Right lung (tissue), 5 donors: ENCODE results near the gene FOXN3. TPM values are rescaled to one million over a fixed set of nuclear protein-coding genes. Genes with fewer than 3 reads are reported as not detected.
A peak's percentile ranks its signal among the peaks of the same experiment; 100 is the strongest.

ENCODE experiments used
- DNase-seq, 2 donors: peaks; one replicate each; pipeline ENCODE4 v3.0.0-alpha.2; 2013
- polyA plus RNA-seq, 5 donors: library from polyadenylated mRNA; unstranded; fragments of 120-200 nt; gene quantifications; one replicate each; pipeline versions ENCODE4 v1.2.1 to v1.2.3, GENCODE V29; 2013; ENCODE audit warnings: inconsistent platforms in 1 of 5, low replicate concordance in 1 of 5; ENCODE audit not compliant: insufficient read length in 5 of 5, insufficient read depth in 1 of 5

FOXN3 gene
- polyA plus RNA-seq, 5 donors: 34.0 to 48.1 (median 45.4) TPM

DNA sequence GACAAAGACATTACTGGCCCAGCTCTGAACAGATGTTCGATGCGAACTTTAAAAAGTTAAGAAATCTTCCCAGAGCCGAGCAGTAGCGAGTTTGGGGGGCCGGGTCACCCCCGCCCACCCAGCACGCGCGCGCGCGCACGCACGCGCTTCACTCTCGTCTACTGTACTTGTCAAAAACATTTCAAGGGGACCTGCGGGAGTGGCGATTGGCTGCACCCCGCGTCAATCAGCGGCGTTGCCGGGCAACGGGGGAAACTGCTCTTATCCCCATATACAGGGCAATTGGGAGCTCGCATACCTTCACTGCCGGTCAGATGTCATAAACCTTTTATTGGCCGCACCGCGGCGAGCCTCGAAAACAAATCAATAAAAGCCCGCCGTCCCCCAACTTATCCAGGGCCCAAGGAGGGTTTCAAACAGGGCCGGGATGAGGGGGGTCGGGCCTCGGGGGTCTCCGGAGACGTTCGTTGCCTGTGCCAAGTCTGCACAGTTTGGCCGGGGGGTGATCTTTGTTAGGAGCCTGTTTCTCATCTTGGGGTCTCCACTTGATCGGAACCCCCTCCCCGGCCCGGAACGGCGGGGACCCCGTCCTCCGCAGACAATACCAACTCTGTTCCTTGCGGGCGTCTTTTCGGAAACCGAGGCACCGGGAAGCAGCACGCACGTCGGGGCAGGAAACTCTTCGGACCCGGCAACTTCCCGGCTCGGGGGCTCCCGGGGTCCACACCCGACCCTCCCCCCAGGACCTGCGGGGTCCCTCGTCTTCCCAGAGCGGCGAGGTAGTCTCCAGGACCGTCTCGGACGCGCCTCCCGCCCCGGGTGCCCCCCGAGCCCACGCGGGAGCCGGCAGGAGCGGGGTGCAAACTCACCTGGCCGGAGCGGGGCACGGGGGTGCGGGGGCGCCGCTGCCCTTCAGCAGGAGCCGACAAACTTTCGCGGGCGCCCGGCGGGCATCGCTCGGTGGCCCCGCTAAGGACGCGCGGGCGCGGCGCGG is 734 bp downstream of the FOXN3 start:
- DNase-seq: peak; percentile 99

- DNase-seq: peak; percentile 48 to 60
Observed at GRCh38 chr14:89415159-89415558, 1.9 kb downstream of the FOXN3 start.

DNA sequence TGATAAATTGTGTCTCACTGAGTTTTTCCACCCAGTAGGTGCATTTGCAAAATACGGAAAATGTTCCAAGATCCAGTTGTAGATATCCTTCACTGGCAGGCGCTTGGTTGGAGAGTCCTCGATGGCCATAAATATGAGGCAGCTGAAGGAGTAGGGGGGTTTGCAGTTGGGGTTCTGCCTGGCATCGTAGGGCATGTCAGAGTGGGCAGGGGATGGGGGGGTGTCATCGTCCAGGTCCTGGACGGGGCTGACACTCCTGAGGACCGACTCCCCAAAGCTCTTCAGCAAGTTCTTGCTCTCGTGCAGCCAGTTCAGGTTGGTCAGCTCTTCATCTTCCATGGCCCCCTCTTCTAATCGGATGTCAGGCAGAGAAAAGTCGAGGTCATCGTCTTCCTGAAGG is 5.1 kb downstream of the FOXN3 start:
- no peak for DNase-seq

- no peak for DNase-seq
Observed at GRCh38 chr14:89409961-89410360, 7.1 kb downstream of the FOXN3 start.

DNA sequence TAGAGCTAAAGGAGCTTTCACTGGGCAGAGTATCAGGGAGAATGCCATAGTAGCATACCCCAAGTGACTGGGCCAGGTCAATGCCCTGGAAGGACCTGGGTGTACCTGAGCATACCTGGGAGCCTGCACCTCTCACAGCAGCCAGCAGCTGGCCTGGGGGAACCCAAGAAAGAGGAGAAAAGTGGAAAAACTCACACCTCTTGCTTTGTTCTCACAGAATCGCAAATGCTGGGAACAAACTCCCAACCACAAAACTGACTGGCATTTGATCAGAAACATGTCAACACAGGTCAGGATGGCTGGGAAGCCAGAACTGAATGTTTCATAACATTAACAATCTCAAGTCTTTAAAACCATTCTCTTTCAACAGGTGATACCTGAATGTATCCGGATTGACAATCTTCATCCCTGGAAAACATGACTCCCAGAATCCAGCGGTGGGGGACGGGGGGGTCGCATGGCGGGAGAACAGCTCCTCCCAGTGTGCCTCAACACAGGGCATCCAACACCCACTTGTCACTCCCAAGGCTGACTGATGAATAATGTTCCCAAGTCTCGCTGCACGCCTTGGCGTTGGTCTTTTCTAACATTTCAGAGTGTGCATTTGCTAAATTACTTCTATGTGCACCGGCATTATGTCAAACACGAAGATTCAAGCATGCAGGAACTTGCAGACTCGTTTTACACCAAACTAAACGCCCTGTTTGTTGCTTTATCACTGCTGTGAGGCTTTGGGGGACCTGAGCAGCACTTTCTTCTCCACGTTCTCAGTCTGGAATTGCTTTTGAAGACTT is 7.9 kb downstream of the FOXN3 start:
- no peak for DNase-seq

- DNase-seq: no peak
Observed at GRCh38 chr14:89407856-89408255, 9.2 kb downstream of the FOXN3 start.

DNA sequence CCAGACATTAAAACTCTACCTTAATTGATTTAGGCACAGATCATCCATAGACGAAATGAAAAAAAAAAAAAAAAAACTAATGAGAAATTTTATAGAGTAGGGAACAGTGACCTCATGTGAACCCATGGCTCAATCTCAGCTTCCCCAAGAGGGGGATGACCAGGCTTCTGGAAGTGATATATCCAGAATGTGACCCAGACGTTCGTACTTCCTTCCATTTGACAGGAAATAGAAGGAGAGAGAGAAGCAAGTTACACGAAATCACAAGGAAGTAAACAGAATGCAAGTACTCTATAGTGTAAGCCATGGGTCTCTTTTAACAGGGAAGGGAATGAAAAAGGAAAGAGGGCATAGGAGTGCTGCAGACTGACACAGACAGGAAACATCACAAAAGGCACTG is 10.1 kb downstream of the FOXN3 start:
- DNase-seq: no peak

DNA sequence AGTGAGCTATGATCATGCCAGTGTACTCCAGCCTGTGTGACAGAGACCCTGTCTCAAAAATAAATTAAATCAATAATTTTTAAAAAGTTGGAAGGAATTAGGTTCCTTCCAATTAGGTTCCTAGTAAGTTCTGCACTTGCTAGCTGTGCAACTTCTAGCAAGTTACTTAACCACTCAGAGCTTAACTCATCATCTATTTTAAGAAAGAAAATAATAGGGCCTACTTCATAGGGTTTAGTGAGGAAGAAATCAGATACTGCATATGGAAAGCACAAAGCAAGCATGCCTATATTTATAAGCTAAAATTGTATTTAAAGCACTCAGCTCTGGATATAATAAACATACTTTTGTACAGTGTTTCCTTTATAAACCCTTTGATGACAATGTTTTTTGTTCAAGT is 10.7 kb downstream of the FOXN3 start:
- DNase-seq: no peak

- no peak for DNase-seq
Observed at GRCh38 chr14:89405712-89406111, 11.3 kb downstream of the FOXN3 start.

- no peak for DNase-seq
Observed at GRCh38 chr14:89402363-89402762, 14.7 kb downstream of the FOXN3 start.

GRCh38 chr14:89401761-89402160 is 15.3 kb downstream of the FOXN3 start:
- DNase-seq: no peak

- no peak for DNase-seq
Observed at GRCh38 chr14:89401241-89401640, 15.8 kb downstream of the FOXN3 start.

- DNase-seq: no peak
Observed at GRCh38 chr14:89400529-89400928, 16.5 kb downstream of the FOXN3 start.

- DNase-seq: peak; percentile 77 to 87
Observed at GRCh38 chr14:89399594-89400068, 17.4 kb downstream of the FOXN3 start.

DNA sequence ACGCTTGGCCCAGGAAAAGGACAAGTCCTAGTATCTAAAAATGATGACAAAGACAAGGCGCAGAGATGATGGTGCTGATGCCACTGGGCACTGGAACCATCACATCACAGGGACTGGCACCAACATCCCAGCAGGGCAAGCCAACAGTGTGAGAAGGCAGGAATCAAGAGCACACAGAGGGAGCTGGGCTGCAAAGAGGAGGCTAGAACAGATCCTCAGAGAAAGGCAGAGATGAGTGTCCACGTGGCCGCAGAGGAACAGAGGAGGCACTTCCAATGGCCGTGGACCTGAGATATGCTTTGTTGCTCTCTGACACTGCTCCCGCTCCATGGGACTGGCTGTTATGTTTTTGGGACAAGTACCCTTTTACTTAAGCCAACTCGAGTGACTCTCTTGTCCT is 17.9 kb downstream of the FOXN3 start:
- DNase-seq: no peak

GRCh38 chr14:89397569-89398230 is 19.3 kb downstream of the FOXN3 start:
- no peak for DNase-seq

DNA sequence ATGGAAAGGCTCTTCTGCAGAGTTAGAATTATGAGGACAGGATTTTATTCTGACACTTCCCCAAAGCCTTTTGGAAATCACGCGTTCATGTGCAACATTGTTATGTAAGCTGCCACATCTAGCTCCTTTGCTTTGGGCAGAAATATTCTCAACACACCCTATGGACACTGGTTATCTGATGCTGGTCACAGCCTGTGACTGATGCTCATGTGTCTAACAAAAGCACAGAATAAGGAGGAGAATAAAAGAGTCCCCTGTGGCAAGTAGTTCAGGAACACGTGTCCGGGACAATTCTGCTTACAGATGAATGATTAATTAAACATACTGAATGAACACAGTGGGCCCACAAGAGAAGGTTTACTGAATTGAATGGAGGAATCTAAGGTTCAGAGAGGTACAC is 22.1 kb downstream of the FOXN3 start:
- DNase-seq: no peak

DNA sequence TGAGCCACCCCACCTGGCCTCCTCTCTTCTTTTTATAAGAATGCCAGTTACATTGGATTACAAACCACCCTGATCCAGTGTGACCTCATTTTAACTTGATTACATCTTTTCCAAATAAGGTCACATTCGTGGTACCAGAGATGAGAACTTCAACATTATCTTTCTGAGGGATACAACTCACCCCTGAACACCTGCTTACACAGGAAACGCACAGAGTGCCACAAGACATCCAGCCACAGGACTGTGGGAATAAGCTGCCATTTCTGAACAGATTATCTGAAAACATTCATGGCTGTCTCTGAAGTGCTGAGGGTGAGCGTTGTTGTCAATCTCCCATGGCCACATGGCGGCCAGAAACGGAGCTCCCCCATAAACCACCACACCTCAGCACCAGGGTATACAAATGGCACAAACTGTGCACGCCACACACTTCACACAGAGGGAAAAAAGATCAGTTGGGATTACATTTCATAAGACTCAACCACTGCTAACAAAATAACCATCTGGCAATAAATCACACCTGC is 23.7 kb downstream of the FOXN3 start:
- DNase-seq: no peak

- DNase-seq: no peak
Observed at GRCh38 chr14:89392181-89392580, 24.9 kb downstream of the FOXN3 start.

DNA sequence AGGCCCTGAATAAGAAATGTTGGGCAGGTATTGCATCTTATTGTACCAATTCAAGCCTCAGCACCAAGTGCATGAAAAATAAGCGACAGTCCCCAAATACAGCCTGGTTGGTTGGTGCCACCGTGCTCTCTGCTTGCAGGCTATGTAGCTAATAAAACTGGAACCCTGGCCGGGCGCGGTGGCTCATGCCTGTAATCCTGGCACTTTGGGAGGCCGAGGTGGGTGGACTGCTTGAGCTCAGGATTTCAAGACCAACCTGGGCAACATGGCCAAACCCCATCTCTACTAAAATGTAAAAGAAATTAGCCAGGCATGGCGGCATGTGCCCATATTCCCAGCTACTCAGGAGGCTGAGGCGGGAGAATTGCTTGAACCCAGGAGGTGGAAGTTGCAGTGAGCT is 25.5 kb downstream of the FOXN3 start:
- DNase-seq: no peak

DNA sequence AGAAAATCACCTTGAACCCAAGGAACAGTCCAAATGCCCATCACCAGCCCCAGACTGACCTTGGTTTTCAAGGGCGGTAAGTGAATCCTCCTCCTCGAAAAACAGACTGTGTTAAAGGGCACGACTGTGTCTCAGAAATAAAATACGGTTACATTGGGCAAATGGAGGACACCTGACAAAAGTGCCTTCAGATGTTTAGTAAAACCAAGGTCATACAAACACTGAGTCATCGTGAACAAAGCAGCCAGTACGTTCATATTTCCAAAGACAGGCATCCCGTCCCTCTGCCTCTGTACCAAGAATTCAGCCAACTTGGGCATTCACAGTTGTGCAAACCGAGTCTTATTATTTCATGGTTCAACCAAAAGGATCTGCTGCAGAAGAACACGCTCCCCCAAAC is 25.9 kb downstream of the FOXN3 start:
- DNase-seq: no peak

DNA sequence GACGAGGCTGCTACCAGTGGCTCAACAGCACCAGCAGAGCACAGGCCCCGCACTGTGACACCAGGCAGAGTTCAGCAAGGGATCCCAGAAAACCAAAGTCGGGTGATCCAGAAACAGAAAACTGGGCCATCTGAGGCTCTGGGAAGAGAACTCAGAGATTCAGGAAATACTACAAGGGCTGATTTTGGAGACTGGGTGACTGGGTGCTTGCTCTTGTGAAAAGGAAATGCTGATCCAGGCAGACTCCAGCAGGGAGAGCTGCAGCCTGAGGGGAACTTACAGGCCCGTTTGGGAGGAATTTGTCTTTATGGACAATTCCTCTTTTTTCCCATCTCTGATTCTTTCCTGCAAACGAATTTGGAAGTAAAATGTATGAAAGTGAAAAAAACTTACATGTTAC is 28.2 kb downstream of the FOXN3 start:
- DNase-seq: no peak
